Neural cell (in vitro differentiated cells): ENCODE measurements around the gene NT5C3A. TPM values are rescaled to one million over a fixed set of nuclear protein-coding genes. Genes with fewer than 3 reads are reported as not detected.

Experiments used
- H2AFZ ChIP-seq: fragments of 200-600, 300-800 bp; sonication (generic), shearing (Covaris generic); 2 replicates; pipeline ENCODE4 v1.6.0; 2014; ENCODE audit warnings: low read depth, mild to moderate bottlenecking, antibody characterized with exemption, low read length, moderate library complexity
- H3F3A ChIP-seq: fragments of 200-600 bp; shearing (Covaris generic); 2 replicates; pipeline ENCODE4 v1.6.1; 2016; ENCODE audit warnings: mild to moderate bottlenecking, moderate library complexity, mixed read lengths, antibody characterized with exemption, low read length; ENCODE audit not compliant: insufficient read depth, poor library complexity, severe bottlenecking
- H3K27ac ChIP-seq: fragments of 200-600, 300-800 bp; sonication (generic), shearing (Covaris generic); 2 replicates; pipeline ENCODE4 v1.5.1; 2014; ENCODE audit warnings: mild to moderate bottlenecking, low read length, moderate library complexity
- H3K27me3 ChIP-seq: fragments of 300-800, 200-600 bp; sonication (generic), shearing (Covaris generic); 2 replicates; pipeline ENCODE4 v1.6.0; 2014; ENCODE audit warnings: mild to moderate bottlenecking, low read depth, low read length, moderate library complexity; ENCODE audit not compliant: insufficient read depth
- H3K36me3 ChIP-seq: fragments of 300-800, 200-600 bp; sonication (generic), shearing (Covaris generic); 2 replicates; pipeline ENCODE4 v1.5.1; 2014; ENCODE audit warnings: mild to moderate bottlenecking, antibody characterized with exemption, low read length, moderate library complexity; ENCODE audit not compliant: insufficient read depth
- H3K4me2 ChIP-seq: fragments of 300-800, 200-600 bp; sonication (generic), shearing (Covaris generic); 2 replicates; pipeline ENCODE4 v1.6.0; 2014; ENCODE audit warnings: mild to moderate bottlenecking, low read length
- H3K4me3 ChIP-seq: fragments of 300-800, 200-600 bp; sonication (generic), shearing (Covaris generic); 2 replicates; pipeline ENCODE4 v1.5.1; 2014; ENCODE audit warnings: mild to moderate bottlenecking, low read length, moderate library complexity
- H3K79me2 ChIP-seq: fragments of 200-600 bp; shearing (Covaris generic); replicated peaks from 2 replicates; pipeline ENCODE4 v1.6.0; 2014; ENCODE audit warnings: mild to moderate bottlenecking, low read length, moderate library complexity; ENCODE audit not compliant: insufficient read depth
- H3K9ac ChIP-seq: fragments of 300-800, 200-600 bp; sonication (generic), shearing (Covaris generic); 2 replicates; pipeline ENCODE4 v1.6.1; 2016; ENCODE audit warnings: mild to moderate bottlenecking, low read length, mixed read lengths
- H3K9me2 ChIP-seq: fragments of 200-600 bp; shearing (Covaris generic); 2 replicates; pipeline ENCODE4 v1.6.1; 2016; ENCODE audit warnings: mild to moderate bottlenecking, low read length, mixed read lengths; ENCODE audit not compliant: insufficient read depth
- H3K9me3 ChIP-seq: fragments of 200-600, 300-800 bp; sonication (generic), shearing (Covaris generic); 2 replicates; pipeline ENCODE4 v1.6.1; 2016; ENCODE audit warnings: mild to moderate bottlenecking, mixed run types, low read length, moderate library complexity, mixed read lengths
- H4K20me1 ChIP-seq: fragments of 200-600 bp; shearing (Covaris generic); 2 replicates; pipeline ENCODE4 v1.6.1; 2016; ENCODE audit warnings: mild to moderate bottlenecking, mixed run types; ENCODE audit not compliant: insufficient read depth
- CTCF ChIP-seq: fragments of 450-650 bp; IDR thresholded peaks from 2 replicates; pipeline ENCODE4 v1.5.1; 2014; ENCODE audit warnings: antibody characterized with exemption, mild to moderate bottlenecking, moderate library complexity; ENCODE audit not compliant: poor library complexity, severe bottlenecking
- EP300 ChIP-seq: fragments of 450-650 bp; conservative IDR thresholded peaks from 2 replicates; pipeline ENCODE4 v1.6.1; 2014; ENCODE audit warnings: antibody characterized with exemption, mild to moderate bottlenecking, moderate library complexity; ENCODE audit not compliant: poor library complexity, severe bottlenecking
- EZH2 ChIP-seq: fragments of 200-600, 300-800 bp; shearing (Covaris generic), sonication (generic); IDR thresholded peaks from 2 replicates; pipeline ENCODE4 v1.6.1; 2014; ENCODE audit warnings: antibody characterized with exemption, low read length, borderline replicate concordance, mild to moderate bottlenecking; ENCODE audit not compliant: insufficient read depth, poor library complexity, severe bottlenecking
- MXI1 ChIP-seq: fragments of 450-650 bp; conservative IDR thresholded peaks from 2 replicates; pipeline ENCODE4 v1.6.1; 2014; ENCODE audit warnings: antibody characterized with exemption, mild to moderate bottlenecking; ENCODE audit not compliant: poor library complexity, severe bottlenecking
- POLR2AphosphoS5 ChIP-seq: IDR thresholded peaks from 2 replicates; pipeline ENCODE4 v1.6.1; 2012
- RAD21 ChIP-seq: fragments of 450-650 bp; conservative IDR thresholded peaks from 2 replicates; pipeline ENCODE4 v1.6.1; 2014; ENCODE audit warnings: antibody characterized with exemption, mild to moderate bottlenecking, moderate library complexity
- REST ChIP-seq: IDR thresholded peaks from 2 replicates; pipeline ENCODE4 v1.6.1; 2012; ENCODE audit warnings: borderline replicate concordance
- SMC3 ChIP-seq: fragments of 450-650 bp; conservative IDR thresholded peaks from 2 replicates; pipeline ENCODE4 v1.6.1; 2014; ENCODE audit warnings: antibody characterized with exemption, mild to moderate bottlenecking, moderate library complexity; ENCODE audit not compliant: poor library complexity
- TAF1 ChIP-seq: IDR thresholded peaks from 2 replicates; pipeline ENCODE4 v1.6.1; 2012; ENCODE audit warnings: low read depth
- polyA plus RNA-seq: library from polyadenylated mRNA; depleted of rRNA; stranded (reverse); fragments of >200 nt; gene quantifications from 2 replicates; pipeline ENCODE4 v1.2.3, GENCODE V29; 2014

NT5C3A gene
- polyA plus RNA-seq, 1 donor from 2014 or later, result 99.2 TPM

GRCh38 chr7:33044401-33044718 lies 18.2 kb downstream of the NT5C3A start:
- no peak overlapping the region for H3K27ac ChIP-seq
- no peaks in the 10 kb centered on the region for H3K9me3 ChIP-seq
- no peak overlapping the region for H3K4me3 ChIP-seq
- no peak for TF ChIP-seq RAD21
- TF ChIP-seq CTCF, result no peak
- TF ChIP-seq EZH2, result no peak
- TF ChIP-seq REST, result no peak
- TF ChIP-seq MXI1, result no peak
- TF ChIP-seq TAF1, result no peak
- TF ChIP-seq EP300, result no peak
- TF ChIP-seq SMC3, result no peak
- no peak for TF ChIP-seq POLR2AphosphoS5
- H3K79me2 ChIP-seq, result peaks cover 58% of the 10 kb centered on the region
- no peak overlapping the region for H3K4me2 ChIP-seq
- no peak overlapping the region for H2AFZ ChIP-seq
- no peaks in the 10 kb centered on the region for H3K27me3 ChIP-seq
- no peaks in the 10 kb centered on the region for H3F3A ChIP-seq
- H3K36me3 ChIP-seq, result no peaks in the 10 kb centered on the region
- H3K9me2 ChIP-seq, result no peaks in the 10 kb centered on the region
- H4K20me1 ChIP-seq, result no peaks in the 10 kb centered on the region
- H3K9ac ChIP-seq, result no peak overlapping the region

DNA sequence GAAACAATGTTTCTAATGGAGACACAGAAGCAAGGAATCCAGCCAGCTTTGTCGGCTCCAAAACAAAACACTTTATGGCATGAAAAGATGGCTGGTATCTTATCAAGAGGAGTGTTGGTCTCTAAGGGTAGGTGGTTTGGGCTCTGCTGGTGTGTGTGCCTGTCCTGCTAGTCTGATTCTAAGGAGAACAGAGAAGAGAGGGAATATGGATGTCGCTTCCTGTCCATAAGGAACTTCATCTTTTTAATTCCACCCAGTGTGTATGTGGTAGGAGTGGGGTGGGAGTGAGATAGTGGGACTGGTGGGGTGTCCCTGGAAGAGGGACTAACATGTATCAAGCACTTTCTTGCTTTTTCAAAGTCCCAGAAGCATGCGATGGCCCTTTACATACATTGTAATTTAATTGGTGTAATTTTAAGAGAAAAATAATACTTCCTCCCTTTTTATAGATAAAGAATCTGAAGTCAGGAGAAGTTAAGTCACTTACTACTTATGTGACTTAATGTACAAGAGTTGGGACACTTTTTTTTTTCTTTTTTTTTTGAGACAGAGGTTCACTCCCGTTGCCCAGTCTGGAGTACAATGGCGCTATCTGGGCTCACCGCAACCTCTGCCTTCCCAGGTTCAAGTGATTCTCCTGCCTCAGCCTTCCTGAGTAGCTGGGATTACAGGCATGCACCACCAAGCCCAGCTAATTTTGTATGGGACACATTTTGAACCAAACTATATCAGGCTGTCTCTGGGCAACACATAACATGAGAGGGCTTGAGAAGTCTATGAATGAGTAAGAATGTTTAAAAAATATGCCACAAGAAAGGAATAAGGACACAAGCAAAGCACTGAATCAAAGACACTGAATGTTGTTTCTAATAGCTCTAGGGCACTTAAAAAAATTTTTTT lies 18.8 kb downstream of the NT5C3A start:
- Histone ChIP-seq H3K4me2 (no peak overlapping the region), H3K79me2 (peaks cover 57% of the 10 kb centered on the region), H4K20me1 (no peaks in the 10 kb centered on the region), H3F3A (no peaks in the 10 kb centered on the region), H3K9ac (no peak overlapping the region), H3K9me3 (no peaks in the 10 kb centered on the region), H3K27ac (no peak overlapping the region), H3K36me3 (no peaks in the 10 kb centered on the region), H3K27me3 (no peaks in the 10 kb centered on the region), H2AFZ (no peak overlapping the region), H3K4me3 (no peak overlapping the region), H3K9me2 (no peaks in the 10 kb centered on the region)
- no peak for TF ChIP-seq EP300
- no peak for TF ChIP-seq MXI1
- TF ChIP-seq POLR2AphosphoS5, result no peak
- TF ChIP-seq REST, result no peak
- no peak for TF ChIP-seq SMC3
- TF ChIP-seq EZH2, result no peak
- no peak for TF ChIP-seq RAD21
